Astrocyte (in vitro differentiated cells and primary cell): ENCODE results near the gene CCT4.
"Not testable (repeated sequence)": the region's sequence is repeated elsewhere in the genome, so short reads cannot be mapped to it uniquely, and the experiment has no call there.

Experiments used
- CTCF ChIP-seq: IDR thresholded peaks from 2 replicates; pipeline ENCODE4 v1.5.1; 2011; ENCODE audit warnings: low read depth, mild to moderate bottlenecking, inconsistent platforms, low read length, moderate library complexity; ENCODE audit not compliant: insufficient read depth
- EZH2 ChIP-seq: IDR thresholded peaks from 2 replicates; pipeline ENCODE4 v1.6.1; 2012; ENCODE audit warnings: mild to moderate bottlenecking, low read length, inconsistent platforms; ENCODE audit not compliant: insufficient read depth

- TF ChIP-seq CTCF, EZH2: not testable (repeated sequence)
Observed at GRCh38 chr2:61879351-61879750, 9.1 kb downstream of the CCT4 start.
